Endometrial microvascular endothelial cells (primary cell): ENCODE results near the gene CCR9. TPM values are rescaled to one million over a fixed set of nuclear protein-coding genes. Genes with fewer than 3 reads are reported as not detected.

ENCODE experiments used
- in situ Hi-C: cut with HindIII; loops from 2 replicates; pipeline ENCODE4 v1.10.0; 2017; ENCODE audit warnings: low sequenced_read_pairs, low pct_unique_long_range_greater_than_20kb; ENCODE audit errors: inconsistent ontology term
- total RNA-seq: library from RNA; depleted of rRNA; stranded (reverse); fragments of >200 nt; gene quantifications from one replicate; pipeline ENCODE4 v1.2.3, GENCODE V29; 2015; ENCODE audit errors: inconsistent ontology term

The CCR9 gene
- total RNA-seq, 1 donor from 2014 or later, result not detected

DNA sequence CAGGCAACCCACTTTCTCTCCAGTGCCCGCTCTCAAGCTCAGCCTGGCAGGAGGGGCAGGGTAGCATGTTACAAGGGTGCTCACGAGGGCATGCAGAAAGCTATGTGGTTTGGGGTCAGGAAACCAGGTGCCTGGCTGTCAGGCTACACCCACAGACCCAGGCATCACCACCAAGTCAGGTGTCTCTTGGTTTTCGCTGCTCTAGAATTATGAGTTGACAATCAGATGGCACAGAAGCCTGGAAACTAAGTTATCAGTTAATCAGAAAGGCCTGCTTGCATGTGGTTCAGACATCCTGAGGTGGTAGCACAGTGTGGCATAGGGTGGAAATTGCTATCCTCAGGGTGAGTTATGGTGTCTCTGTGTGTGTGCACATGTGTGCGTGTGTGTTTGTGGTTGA is 16.2 kb upstream of the CCR9 start:
- in situ Hi-C loops, result no loop called here

DNA sequence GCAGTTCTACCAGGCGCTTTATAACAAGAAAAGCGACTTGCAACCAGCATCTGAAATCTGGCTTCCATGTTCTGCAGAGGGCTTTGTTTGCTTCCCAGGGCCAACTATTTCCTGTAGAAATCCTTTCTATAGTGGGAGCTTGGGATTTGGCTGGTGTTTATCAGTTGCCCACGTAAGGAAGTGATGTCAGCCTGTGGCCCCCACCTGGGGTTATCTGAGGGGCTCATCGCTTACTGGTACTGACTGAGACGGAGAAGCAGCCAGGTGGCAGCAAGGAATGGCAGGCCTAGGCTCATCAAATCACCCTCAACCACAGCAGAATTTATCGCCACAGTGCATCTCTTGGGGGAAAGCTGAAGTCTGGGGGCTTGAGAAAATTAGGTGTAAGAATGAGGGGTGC is 14.6 kb upstream of the CCR9 start:
- in situ Hi-C loops, result no loop called here

DNA sequence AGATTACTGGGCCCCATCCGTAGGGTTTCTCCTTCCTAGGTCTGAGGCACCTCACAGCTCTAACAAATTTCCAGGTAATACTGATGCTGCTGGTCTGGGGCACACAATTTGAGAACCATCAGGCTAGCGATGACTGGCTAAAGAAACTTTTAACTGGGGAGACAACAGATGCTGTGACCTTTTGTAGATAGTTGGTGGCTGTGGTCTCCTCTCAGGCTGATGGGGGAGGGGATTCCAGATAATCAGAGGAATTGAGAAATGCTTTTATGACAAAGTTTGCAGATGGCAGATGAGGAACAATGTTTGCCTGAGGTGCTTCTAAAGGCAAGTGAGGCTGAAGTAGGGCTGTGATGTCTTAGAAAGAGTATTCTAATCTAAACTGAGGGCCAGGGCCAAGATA is 13.8 kb upstream of the CCR9 start:
- in situ Hi-C loops, result no loop called here

DNA sequence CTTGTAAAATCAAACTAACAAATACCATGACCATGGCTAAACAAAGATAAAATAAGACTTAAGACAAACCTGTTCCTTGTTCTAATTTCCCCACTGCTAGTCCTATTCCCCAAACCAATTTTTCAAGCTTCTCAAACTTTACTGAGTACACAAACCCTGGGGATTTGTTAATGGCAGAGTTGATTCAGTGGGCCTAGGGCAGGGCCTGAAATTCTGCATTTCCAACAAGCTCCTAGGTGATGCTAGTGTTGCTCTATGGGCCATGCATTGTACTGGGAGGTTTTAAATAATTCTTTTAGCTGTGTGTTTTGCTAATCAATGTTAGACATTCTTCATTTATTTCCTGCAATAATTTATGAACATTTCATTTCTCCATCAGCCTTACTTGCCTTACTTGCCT is 13.3 kb upstream of the CCR9 start:
- in situ Hi-C loops, result no loop called here

DNA sequence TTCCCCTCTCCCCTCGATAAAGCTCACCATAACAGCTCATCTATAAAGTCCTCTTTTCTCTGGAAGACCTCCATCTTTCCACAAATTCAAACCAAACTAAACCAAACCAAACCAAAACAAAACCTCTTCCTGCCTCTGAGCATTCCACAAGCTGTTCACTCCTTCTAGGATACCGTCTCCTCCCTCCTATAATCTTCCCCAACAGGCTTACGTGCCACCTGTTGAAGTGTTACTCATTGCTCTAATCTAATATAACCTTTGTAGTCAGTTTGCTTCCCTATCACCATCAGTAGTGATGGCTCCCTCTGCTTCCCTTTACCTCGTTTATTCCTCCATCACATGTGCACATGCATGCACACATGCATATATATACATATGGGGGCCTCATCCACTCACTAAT is 12.7 kb upstream of the CCR9 start:
- in situ Hi-C loops, result no loop called here

DNA sequence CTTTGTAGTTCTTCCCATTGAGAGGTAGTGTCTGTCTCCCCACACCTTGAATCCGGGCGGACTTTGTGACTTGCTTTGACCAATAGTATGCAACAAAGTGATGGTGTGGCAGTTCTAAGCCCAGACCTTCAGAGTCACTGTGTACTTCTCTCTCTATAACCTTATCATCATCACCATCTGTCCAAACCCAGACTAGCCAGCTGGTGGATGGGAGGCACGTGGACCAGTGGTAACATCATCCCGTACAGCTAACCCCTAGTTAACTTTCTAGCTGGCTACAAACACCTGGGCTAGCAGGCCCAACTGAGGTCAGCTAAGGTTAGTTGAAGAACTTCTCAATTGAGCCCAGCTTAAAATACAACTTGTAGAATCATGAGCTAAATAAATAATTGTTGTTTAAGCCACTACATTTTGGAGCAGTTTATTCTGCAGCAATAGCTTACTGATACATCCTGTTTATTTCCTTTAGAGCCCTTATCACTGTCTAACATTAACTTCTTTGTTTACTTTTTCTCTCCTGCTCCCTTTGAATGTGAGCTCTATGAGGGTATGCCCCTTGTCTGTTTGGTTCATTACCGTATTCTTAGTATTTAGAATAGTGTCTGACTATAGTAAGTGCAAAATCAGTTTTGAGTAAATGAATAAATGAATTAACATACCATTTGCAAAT is 11.5 kb upstream of the CCR9 start:
- in situ Hi-C loops, result no loop called here

DNA sequence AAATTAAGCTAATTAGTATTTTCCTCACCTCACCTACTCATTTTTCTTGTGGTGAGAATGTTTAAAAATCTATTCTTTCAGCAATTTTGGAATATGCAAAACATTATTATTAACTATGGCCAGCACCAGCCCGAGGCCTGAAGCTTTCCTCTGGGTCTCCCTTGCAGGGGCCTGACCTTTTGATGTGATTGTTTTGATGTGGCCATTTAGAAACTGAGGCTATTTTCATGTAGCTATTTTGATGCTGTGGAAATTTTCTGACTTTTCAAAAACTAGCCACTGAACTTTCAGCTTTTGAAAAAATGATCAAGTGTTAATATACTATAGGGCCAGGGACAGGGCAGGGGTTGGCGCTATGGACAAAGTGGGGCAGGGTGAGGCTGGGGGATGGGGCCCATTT is 8.2 kb upstream of the CCR9 start:
- in situ Hi-C loops, result no loop called here

DNA sequence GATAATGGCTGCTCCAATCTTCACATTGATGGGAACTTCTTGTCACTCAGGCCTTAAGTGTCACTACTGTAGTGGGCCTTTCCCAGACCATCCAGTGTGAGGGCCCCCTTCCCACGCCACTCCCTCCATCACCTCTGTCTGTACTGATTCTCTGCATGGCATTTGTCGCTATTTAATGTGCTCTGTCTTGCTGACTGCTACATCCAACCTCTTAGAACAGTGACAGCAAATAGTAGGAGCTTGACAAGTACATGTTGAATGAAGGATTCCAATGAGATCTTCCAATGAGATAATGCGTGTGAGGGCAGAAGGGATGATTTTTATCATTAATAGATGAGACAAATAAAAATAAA is 5.6 kb upstream of the CCR9 start:
- in situ Hi-C loops, result no loop called here

DNA sequence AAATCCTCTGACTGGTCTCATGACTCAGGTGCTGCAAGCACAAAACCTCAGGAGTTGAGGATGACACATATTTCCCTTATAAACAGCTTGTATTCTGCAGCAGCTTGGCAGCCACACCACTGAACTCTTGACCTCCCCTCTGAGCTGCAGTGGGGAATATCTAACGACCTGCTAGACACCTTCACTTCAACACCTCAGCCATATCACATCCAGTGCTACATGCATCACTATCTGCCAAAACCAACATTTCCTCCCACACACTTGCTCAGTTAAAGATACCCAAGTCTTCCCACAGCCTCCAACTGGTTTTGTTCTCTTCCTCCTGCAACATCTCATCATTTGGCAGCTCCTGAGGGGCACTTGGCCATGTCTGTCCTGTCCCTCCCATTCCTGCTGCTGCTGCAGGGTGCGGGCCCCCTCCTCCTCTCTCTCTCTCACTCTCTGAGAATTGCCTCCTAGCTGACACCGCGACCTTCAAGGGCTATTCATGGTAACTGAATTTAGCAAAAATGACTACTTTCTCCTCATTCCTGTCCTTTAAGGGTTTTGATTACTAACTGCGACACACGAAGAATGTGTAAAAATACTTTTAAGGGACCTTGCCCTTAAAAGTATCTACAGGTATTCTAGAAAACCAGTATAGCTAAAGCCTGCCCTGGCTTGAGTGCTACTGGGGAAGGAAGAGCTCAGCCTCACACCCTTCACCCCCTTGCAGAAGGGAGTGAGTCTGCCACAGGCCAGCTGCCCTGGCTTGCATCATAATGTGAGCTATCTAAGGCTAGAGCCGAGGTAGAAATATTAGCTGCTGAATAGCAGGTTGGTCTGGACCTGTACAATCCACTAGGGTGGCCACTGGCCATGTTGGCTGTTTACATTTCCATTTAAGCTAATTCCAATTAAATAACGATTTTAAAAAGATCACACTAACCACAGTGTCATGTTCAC is 5.0 kb upstream of the CCR9 start:
- in situ Hi-C loops, result no loop called here

DNA sequence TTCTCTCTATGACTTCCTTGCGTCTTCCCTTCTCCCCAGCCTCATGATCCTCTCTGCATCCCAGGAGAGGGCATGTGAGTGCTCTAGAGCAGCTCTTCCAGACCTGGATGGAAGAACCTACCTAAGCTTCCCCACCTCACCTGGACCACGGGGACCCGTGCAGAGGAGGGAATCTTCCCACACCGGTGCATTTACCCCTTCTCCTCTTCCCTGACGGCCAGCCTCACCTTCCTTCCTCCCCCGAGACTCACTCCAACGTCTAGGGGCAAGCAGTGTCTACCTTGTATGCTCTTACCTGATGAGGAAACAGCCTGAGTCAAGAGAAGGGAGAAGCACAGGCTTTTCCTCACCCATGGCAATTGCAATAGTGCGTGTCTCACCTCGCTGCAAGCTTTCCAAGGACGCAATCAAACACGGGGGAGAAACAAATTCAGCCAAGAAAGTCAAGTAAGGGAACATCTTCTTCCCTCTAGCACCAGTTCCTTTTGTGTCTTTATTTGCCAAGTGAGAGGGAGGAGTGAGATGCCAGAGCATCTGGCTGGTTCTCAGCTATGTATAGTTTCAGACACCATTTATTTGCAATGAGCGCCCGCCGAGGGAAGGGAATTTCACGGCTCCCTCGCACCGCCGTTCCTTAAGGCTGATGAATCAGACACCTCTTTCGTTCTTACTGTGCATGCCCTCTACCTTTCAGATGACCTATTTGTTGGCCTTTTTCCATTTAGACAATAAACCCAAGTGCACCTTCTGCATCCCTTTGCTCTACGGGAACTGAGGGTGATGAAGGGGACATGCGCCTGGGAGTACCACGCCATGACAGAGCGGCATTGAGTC is 1.8 kb upstream of the CCR9 start:
- in situ Hi-C loops, result no loop called here

DNA sequence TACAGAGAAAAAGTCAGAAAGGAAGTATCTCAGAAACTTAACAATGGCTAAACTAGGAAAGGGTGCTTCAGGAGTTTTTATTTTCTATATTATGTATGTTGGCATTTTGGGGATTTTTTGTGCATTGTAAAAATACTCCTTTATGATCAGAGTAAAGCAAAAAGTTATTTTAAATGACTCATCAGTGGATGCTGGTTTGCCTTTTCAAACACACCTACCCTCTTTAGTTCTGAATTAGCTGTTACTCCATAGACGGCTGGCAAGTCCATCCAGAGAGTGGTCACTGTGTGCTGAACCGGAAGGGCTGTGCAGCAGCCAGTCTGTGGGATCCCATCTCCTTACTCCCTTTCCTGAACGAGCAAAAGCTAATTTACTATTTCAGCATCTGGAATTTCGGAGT is 942 bp downstream of the CCR9 start:
- in situ Hi-C loops, result no loop called here

DNA sequence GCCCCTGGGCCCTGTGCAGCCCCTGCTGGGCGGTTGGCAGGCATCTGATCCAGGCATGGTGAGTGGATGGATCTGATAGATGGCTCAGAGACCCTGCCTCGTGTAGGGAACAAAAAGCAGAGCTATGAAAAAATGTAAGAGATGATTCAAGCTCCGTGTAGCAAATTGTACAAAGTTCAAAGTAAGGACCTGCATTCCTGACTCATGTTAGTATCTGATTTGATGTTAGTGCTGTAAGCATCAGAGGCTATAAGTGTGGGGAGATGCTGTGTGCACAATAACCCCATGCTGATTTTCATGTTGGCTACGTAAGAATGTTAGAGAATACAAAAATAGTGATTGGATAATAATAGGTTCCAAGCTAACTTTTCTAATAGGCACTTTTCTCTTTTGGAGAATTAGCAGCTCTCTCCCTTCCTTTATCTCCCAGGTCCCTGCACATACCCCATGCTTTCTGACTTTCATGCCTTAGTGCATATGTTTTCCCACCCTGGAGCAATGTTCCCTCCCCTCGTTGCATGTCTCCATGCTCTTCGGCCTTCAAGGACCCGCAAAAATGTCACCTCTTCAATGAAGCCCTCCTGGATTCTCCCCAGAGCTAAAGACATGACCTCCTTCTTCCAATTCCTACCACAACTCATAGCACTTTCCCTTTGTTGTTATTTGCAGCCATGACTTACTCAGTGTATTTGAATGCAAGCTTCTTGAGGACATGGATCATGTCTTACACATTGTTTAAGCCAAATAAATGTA is 1.6 kb downstream of the CCR9 start:
- in situ Hi-C loops, result no loop called here

DNA sequence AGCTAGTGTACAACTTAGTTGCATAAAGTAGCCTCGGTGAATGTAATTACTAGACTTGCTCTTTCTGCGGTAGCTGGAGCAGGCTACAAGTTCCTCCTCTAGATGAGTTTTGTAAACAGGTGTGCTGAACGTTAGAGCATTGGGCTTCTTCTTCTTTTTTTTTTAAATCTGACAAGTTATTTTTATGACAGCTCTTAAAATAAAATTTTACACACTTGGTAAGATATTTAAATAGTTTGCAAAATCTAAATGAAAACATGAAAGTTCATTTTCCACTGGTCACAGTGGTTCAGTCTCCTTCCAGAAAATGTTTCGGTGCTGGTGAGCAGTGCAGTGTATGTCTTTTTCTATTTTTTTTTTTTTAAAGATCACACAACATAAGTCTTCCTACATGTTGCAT is 3.0 kb downstream of the CCR9 start:
- in situ Hi-C loops, result no loop called here

DNA sequence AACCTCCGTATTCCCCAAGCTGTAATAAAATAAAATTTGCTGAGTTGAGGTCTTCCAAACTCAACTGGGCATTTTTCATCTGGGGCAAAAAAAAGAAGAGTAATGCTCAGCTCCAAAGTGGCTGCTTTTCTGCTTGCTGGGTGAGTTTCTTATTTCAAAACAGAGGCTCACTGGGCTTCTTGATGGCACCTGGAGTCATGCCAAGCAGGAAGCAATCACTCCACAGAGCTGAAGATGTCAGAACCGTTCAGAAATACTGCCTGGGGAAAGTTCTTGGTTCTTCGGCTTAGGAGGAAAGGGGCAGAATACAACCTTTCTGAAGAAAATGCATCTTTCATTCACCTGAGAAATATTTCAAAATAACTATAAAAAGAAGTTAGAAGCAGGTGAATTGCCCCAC is 4.1 kb downstream of the CCR9 start:
- in situ Hi-C loops, result no loop called here

DNA sequence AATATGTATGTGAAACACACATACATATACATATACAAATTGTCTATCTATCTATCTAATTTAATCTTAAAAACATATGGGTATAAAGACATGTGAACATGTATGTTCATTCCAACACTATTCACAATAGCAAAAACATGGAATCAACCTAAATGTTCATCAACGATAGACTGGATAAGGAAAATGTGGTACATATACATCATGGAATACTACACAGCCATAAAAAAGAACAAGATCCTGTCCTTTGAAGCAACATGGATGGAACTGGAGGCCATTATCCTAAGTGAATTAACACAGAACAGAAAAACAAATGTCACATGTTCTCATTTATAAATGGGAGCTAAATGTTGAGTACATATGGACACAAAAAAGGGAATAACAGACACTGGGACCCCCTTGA is 5.8 kb downstream of the CCR9 start:
- in situ Hi-C loops, result no loop called here

DNA sequence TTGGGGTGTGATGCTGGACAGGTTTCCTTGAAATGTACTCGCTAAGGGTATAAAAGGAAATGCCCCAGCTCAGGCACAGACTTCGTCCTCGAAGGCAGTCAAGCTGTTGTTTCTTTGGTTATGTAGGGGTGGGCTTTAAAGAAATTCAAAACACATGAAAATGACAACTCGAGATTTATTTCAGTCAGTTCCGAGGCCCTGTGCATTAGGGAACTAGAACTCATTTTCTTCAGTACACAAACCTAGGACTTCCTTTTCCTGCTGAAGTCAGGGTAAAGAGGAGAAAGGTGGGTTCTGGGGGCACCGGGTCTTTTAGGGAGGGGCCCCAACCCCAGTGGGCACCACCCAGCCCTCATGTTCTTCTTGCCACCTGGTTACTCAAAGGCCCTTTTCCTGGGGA is 7.7 kb downstream of the CCR9 start:
- in situ Hi-C loops, result no loop called here

DNA sequence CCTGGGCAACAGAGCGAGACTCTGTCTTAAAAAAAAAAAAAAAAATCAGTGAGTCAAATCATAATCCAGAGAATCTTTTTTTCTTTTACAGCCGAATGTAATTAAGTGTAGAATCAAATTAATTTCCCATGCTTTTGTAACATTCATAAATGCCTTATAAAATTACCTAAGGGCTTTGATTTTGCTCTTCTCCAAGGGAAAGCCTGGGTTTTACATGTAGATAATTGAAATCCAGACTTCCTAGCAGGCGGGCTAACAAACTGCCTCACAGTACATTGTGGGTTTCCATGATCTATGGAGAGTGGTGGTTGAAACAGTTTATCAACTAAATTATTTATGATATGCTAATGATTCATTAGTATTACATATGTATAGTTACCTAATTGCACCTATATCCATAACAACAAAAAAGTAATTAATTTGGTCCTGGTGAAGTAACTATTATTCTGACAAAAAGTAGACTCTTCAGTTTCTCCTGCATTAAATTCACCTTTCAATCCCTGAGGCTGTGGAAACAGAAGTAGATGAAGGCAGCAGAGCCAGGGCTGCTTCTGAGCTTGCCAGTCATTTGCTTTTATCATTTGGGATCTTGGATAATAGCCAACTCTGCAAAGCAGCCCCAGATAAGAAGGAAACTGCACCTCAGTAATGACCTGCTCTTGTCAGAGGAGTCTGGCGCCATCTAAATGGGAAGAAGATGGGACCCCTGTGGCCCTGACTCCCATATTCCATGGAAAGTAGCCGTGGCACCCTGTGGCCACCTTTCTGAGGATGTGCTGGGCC is 9.5 kb downstream of the CCR9 start:
- in situ Hi-C loops, result no loop called here

DNA sequence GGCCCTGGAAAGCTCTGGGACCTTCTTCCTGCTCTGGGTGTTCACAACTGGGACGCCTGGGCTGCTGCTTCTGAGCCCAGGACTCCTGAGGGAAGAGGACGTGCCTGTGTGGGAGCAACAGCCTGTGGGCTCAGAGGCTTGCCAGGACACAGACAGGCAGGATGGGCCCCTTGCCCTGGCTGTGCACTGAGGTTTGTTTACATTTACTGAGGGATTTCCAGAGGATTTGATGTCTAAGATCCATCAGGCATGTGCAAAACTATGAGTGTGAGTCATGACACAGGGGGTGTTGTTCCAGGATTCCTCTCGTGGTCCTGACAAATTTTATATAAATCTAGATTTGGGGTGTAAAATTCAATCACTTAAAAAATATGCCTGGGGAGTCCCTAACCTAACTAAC is 10.6 kb downstream of the CCR9 start:
- in situ Hi-C loops, result no loop called here
